ENCODE measurements around the gene GPR142. TPM values are rescaled to one million over a fixed set of nuclear protein-coding genes. Genes with fewer than 3 reads are reported as not detected.

The GPR142 gene
- total RNA-seq, 1 donor from 2014 or later, result not detected

DNA sequence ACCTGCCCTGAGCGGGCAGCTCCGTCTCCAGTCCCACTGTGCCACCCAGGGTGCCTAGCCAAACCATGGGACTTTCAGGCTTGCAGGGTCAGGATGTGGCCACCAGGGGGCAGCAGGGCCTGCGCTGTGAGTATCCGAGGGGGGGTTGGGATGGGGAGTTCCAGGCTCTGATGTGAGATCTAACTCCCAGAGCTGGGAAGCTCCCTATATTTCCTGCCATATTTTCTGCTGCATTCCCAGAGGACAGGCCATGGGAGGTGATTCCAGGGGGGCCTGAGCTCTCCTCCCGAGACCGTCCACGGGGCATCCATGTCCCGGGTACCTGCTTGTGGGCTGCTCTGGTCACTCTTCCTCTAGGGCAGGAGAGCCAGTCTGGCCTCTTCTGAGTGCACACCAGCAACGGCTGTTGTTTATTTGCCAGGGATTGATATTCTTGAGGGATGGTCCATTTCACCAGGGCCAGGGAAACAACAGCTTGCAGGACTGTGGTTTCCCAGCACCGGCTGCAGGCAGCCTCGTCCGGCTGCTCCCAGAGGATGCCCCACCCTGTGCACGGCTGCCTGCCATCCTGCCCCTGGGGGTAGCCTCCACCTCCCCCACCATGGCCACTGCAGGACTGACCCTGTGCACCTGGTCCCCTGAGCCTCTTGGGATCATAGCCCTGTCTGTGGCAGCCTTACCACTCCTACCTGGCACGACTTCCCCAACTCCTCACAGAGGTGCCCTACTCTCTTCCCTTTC lies 1.2 kb downstream of the GPR142 start:
- DNase-seq (ENCODE audit: extremely low read depth, low read depth, low spot score), result no peak

DNA sequence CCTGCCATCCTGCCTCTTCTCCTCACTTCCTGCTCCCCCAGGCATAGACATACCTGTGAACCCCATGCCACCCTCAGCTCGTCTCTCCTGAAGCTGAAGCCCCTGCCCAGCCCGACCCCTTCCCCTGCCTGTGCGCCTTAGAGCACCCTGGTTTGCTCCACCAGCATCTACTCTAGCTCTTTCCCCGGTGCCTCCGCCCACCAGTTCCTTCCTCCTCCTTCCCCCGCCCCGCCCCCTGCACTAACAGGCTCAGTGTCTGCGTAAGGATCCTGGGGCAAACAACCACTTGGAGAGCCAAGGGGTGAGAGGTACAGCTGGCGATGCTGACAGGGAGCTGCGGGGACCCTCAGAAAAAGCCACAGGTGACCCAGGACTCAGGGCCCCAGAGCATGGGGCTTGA lies 1.9 kb downstream of the GPR142 start:
- DNase-seq (ENCODE audit: extremely low read depth, low read depth, low spot score), result no peak

DNA sequence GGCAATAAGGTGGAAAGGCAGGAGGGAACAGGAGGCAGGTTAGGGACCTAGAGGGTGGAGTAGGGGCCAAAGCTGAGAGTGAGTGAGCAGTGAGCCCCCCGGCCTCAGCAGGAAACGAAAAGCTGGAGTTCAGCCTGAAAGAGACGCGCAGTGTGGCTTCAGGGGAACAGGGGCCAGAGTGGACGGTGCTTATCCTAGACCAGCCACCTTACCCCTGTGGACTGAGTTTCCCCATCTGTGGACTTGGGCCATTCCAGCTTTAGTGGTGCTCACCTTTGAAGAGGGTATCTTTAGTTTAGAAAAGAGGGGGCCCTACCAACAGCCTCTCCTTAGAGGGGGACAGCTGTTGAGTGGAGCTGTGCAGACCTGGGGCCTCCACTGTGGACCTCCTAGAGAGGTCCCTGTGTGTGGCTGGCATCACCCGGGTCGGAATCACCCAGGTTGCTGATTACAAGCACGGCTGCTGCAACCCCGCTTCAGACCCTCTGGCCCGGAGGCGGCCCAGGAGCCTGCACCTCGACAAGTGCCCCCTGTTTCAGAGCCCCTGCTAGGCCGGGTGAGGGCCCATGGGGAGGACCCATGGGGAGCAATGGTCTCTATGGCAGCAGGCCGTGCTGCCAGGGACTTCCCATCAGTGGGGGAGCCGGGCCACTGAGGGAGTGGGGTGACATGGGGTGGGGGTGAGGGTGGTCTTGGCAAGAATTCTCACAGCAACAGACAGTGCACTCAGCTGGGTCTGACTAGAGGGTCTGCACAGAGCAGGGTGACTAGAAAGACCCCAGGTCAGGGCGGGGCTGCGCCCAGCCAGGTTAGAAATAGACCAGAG lies 2.6 kb downstream of the GPR142 start:
- DNase-seq (ENCODE audit: extremely low read depth, low read depth, low spot score), result no peak

DNA sequence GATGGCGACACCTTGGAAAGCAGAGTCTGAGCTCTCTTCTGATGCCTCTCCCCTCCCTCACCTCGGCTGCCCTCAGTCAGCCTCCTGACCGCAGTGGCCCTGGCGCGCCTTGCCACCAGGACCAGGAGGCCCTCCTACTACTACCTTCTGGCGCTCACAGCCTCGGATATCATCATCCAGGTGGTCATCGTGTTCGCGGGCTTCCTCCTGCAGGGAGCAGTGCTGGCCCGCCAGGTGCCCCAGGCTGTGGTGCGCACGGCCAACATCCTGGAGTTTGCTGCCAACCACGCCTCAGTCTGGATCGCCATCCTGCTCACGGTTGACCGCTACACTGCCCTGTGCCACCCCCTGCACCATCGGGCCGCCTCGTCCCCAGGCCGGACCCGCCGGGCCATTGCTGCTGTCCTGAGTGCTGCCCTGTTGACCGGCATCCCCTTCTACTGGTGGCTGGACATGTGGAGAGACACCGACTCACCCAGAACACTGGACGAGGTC lies 4.4 kb downstream of the GPR142 start:
- no peak for DNase-seq (ENCODE audit: extremely low read depth, low read depth, low spot score)

DNA sequence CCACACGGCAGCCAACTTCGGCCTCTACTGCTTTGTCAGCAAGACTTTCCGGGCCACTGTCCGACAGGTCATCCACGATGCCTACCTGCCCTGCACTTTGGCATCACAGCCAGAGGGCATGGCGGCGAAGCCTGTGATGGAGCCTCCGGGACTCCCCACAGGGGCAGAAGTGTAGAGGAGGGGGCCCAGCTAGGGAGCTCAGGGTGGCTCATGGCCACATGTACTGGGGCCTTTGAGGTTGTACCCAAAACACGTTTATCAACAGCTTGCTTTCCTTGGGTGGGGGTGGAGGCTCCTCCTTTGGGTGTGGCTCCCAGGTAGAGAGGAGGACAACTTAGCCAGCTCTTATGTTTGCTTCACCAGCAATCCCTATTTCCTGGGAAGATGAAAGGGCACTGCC lies 5.1 kb downstream of the GPR142 start:
- DNase-seq (ENCODE audit: extremely low read depth, low read depth, low spot score), result no peak

DNA sequence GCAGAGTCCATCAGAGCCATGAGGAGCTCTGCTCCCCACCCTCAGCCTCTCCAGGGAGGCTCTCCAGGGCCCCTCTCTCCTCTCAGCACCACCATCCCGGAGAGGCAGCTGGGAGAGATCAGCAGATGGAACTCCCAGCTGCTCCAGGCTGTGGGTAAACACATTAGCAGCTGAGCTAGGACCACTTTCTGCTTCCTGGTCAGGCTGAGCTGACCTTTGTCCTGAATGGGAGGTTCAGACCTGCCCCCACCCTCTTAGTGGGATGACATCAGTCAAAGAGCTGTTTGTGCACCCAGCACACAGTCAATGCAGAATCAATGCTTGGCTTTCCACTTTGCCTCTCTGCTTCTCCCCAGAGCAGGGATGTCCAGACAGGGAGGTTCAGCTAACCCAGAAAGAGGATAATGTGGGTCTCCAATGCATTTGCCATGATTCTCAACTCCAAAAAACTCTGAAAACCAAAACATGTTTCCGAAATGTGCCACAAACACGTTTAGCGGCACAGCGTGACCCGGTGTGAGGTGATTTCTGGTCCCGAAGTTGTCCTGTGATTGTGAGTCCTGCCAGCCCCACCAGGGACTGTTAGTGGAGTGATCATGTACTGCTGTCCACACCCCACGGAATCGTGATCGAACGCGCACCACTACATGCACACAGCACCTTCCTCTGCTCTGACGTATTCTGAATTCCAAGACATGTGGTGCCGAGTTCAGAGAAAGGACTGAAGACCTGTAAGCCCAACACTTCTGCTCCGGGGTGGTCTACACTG lies 6.7 kb downstream of the GPR142 start:
- no peak for DNase-seq (ENCODE audit: extremely low read depth, low read depth, low spot score)

DNA sequence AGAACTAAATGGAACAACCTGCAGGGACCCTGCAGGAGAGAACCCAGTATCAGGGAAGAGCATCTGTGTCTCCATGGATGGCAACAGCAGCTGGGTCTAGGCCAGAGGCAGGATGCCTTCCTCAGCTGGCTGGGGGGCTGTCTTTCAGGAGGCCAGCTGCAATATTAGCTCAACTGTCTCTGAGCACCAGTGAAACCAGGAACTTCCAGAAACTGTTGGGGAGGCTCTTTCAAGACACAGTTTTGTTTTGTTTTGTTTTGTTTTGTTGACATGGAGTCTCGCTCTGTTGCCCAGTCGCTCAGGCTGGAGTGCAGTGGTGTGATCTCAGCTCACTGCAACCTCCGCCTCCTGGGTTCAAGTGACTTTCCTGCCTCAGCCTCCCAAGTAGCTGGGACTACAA lies 7.6 kb downstream of the GPR142 start:
- no peak for DNase-seq (ENCODE audit: extremely low read depth, low read depth, low spot score)

DNA sequence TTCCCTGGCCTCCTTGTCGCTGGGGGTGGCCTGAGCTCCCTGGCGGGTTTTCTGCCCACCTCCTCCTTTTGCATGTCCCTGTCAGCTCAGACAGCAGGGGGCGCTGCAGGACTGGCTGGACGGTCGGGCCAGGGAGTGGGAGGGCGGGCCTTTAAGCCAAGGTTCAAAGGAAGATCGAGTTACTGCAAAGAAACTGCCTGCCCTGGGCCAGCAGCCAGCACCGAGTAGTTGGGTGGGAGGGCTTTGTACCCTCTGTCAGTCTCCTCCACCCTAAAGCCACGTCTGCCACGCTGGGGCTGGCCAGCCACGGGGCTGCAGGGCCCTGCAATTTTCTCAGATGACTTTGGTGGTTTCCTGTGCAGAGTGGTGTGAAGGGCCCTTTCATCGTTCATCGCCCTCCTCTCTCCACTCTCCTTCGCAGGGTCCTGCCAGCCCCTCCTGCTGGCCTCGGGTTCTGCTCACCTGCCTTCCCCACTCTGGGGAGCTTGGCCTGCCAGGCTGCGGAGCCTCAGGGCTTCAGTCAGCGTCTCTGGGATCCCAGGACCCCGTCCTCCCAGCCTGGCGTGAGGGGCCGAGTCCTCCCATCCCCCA lies 12.3 kb downstream of the GPR142 start:
- no peak for DNase-seq (ENCODE audit: extremely low read depth, low read depth, low spot score)

DNA sequence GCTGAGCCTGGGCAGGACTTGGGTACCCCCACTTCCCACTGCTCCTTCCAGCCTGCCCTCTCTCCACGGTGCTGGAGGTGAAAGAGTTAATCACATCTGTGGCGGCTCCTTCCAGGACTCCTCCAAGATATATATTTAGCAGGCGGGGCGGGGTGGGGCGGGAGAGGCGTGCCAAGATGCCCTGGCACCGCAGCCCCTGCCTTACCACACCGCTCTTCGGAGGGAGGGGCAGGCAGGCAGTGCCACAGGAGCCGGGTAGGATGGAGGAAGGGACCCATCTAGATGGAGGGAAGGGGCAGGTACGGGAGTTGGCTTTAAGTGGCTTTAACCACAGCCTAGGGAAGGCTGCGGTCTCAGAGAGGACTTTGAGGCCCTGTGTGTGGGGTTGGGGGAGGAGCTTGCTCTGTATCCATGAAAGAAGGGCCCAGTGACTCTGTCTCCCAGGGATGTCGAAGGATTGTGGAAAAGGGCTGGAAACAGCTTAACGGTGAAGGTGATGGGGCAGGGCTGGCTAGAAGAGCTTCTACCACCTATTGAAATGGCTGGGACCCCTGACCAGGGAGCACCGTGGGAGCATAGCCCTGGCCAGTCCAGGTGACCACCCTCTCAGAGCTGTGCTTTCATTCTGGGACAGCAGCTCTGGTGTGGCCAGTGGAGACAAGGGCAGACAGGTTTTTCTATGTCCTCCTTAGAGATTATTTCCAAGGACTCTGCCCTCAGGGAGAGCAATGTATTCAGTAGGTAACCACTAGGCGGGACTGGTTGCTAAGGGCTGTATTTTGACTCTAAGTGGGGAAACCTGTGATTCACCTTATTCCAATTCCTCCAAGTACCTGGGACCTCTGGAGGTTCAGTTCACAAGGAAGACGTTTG lies 13.0 kb downstream of the GPR142 start:
- no peak for DNase-seq (ENCODE audit: extremely low read depth, low read depth, low spot score)

DNA sequence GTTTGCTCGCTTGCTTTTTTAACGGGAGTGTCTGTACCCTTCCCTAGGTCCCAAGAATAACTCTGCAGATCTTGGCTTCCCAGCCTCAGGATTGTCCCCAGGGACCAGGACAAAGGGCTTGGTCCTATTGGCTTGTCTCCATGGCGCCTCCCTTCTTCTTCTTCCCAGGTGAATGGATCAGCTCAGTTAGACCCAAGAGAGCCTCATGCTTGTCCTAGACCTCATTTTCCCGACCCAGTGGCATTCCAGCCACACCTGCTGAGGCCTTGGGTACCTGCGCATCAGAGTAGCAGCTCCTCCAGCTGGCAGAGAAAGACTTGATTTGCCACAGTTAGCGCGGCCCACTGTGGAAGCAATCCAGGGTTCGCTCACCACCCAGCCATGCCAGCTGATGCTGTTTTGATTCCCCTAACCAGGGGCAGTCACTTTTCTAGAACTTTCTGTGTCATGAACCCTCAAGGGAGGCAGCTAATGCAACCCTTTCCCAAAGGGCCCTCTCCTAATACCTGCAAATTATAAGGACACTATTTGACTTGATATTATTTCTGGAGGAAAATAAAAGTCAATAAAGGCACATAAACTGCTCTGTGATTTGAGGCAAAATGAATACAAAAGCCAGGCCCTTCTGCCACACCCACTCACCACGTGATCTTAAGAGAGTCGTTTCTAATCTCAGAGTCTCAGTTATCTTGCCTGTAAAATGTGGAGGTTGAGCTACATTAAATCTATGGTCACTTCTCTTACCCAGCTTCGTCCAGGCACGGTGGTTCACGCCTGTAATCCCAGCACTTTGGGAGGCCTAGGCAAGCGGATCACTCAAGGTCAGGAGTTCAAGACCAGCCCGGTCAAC lies 13.9 kb downstream of the GPR142 start:
- no peak for DNase-seq (ENCODE audit: extremely low read depth, low read depth, low spot score)

DNA sequence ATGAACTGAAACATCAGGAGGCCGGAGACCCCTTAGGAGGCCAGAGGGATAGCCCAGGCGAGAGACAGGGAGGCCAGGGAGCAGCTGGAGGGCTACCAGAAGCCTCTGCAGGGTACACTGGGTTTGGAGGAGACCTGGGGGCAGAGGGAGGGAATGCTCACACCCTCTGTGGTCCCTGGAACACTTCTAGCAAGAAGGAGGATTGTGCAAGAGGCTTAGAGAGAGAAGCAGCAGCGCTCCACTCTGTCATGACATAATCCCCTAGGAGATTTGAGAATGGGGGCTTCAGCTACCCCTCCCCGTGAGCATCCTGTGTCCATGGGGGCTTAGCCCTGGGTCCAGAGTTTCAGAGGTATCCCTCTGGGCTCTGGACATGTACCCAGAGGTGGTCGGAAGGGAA lies 15.8 kb downstream of the GPR142 start:
- DNase-seq (ENCODE audit: extremely low read depth, low read depth, low spot score), result no peak

DNA sequence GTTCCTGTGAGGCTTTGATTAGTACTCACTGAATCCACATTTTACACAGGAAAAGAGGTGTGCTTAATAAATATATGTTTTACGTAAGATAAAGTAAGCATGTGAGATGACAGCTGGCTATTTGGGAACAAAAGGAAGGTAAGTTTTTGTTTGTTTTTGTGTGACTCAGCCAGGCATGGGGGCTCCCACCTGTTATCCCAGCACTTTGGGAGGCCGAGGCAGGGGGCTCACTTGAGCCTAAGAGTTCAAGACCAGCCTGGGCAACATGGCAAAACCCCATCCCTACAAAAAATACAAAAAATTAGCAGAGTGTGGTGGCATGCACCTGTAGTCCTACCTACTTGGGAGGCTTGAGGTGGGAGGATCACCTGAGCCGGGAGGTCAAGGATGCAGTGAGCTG lies 17.9 kb downstream of the GPR142 start:
- DNase-seq (ENCODE audit: extremely low read depth, low read depth, low spot score), result no peak

DNA sequence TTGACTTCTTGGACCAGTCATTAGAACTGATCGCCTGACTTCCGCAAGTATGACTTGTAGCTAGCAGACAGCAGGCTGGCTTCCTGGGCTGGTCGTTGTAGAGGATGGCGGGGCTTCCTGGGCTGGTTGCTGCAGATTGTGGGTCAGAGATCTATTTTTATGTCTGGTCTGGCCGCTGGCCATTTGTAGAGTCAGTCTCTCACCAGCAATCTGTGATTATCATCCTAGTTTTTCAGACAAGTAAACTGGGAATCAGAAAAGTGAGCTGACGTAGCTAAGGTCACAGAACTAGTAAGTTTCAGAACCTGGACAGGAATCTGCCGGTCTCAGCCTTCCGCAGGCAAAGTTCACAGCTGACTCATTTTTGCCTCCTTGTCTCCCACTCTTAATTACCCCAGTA lies 19.1 kb downstream of the GPR142 start:
- no peak for DNase-seq (ENCODE audit: extremely low read depth, low read depth, low spot score)

DNA sequence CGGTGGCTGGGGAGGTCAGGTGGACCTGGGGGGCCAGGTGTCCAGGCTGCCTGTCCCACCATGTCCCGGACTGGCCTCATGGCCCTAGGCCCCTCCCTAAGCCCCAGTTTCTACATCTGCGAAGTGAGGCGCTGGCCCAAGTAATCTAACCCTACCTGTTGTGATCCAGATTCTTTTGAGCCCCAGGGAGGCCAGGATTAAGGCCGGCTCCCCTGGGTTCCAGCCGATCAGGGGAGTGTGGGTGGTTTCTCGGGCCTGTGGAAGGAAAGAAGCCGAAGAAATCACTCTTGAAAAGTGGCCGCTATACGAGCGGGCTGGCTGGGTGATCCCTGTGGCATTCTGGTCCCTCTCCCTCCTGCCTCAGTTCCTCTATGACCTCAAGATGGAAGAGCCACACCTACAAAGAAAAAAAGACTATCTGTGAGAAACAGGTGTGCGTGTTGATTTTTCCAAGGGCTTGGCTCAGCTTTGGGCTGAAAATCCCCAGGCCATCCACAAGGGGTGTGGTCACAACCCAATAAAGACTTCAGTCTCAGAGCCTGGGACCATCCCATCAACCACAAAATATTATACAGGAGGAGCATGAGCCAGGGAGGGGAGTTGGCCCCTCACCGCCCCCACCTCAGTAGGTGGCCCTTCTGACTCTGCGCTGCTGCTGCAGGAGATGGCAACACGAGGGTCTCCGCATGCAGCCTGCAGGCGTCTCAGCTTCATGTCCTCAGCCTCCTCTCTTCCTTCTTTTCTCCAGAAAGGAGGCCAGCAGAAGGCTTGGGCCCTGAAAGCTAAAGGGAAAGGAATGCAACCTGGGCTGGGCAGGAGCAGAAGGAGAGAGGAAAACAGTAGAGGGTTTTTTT lies 20.3 kb downstream of the GPR142 start:
- no peak for DNase-seq (ENCODE audit: extremely low read depth, low read depth, low spot score)

DNA sequence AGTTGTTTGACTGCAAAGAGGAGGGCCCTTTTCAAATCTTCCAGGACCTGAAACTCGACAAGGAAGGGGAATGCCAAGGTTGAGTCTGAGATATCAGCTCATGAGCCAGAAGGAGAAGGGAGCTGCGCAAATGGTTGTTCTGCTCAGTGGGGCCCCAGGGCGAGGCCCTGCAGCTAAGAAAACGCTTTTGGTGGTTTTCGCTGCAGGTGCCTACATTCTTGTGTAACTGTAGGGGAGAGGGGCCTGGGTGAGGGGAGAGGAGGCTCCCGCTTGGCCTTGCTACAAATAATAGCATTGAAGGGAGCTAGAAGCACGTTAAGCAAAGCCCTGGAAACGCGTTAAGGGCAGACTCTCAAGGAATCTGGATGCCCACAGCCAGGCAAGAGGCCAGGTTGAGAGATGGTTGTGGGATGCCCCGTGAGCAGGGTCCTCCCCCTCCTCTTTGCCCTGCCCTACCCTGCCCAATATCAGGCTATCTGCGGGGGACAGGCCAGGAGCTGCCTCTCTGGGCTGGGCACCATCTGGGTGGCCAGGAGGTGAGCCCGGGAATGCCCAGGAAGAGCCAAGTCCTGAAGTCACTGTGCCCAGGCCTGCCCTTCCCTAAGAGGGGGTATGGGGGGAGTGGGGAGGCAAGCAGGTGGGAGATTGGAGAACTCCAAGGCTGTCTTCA lies 21.9 kb downstream of the GPR142 start:
- DNase-seq (ENCODE audit: extremely low read depth, low read depth, low spot score), result no peak

DNA sequence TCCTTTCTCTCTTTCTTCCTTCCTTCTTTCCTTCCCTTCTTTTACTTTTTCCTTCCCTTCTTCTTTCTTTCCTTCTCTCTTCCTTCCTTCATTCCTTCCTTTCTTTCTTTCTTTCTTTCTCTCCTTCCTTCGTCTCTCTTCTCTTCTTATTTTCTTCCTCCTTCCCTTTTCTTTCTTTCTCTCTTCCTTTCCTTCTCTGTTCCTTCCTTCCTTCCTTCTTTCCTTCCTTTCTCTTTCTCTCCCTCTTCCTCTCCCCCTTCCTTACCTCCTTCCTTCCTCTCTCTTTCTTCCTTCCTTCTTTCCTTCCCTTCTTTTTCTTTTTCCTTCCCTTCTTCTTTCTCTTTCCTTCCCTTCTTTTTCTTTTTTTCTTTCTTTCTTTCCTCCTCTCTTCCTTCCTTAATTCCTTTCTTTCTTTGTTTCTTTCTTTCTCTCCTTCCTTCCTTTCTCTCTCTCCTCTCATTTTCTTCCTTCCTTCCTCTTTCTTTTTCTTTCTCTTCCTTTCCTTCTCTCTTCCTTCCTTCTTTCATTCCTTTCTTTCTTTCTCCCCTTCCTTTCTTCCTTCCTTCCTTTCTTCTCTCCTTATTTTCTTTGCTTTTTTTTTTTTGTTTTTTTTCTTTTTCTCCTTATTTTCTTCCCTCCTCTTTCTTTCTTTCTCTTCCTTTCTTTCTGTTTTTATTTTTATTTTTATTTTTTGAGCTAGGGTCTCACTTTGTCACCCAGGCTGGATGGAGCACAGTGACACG lies 22.8 kb downstream of the GPR142 start:
- no peak for DNase-seq (ENCODE audit: extremely low read depth, low read depth, low spot score)
